PC-9 (cell line): Measurements from ENCODE around the gene CTCF.

Experiments
- EZH2 ChIP-seq: fragments of 200-600 bp; sonication (generic); IDR thresholded peaks from 2 replicates; pipeline ENCODE4 v1.8.0; 2017; ENCODE audit warnings: antibody characterized with exemption, low read depth
- TF ChIP-seq, protein P1 (sequence below): fragments of 200-600 bp; sonication (generic); conservative IDR thresholded peaks from 2 replicates; pipeline ENCODE4 v1.6.1; 2017; ENCODE audit warnings: mixed run types, antibody characterized with exemption, mild to moderate bottlenecking, moderate library complexity

DNA sequence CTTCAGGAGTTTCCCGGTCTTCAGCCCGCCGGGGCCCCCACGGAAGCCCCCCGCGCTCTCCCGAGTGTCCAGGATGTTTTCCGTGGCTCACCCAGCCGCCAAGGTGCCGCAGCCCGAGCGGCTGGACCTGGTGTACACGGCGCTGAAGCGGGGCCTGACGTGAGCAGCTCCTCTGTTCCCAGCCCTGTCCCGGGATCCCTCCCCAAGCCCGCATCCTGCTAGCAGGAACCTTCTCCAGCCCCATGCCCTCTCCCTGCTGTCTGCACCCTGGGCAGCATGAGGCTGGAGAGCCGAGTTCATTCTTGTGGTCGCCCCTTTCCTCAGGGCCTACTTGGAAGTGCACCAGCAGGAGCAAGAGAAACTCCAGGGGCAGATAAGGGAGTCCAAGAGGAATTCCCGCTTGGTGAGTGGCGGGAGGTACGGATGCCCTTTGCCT, 23.6 kb upstream of the CTCF start:
- TF ChIP-seq, protein P1, sequence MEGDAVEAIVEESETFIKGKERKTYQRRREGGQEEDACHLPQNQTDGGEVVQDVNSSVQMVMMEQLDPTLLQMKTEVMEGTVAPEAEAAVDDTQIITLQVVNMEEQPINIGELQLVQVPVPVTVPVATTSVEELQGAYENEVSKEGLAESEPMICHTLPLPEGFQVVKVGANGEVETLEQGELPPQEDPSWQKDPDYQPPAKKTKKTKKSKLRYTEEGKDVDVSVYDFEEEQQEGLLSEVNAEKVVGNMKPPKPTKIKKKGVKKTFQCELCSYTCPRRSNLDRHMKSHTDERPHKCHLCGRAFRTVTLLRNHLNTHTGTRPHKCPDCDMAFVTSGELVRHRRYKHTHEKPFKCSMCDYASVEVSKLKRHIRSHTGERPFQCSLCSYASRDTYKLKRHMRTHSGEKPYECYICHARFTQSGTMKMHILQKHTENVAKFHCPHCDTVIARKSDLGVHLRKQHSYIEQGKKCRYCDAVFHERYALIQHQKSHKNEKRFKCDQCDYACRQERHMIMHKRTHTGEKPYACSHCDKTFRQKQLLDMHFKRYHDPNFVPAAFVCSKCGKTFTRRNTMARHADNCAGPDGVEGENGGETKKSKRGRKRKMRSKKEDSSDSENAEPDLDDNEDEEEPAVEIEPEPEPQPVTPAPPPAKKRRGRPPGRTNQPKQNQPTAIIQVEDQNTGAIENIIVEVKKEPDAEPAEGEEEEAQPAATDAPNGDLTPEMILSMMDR, result no peak
- TF ChIP-seq EZH2, result no peak
